ENCODE measurements around the gene JMJD7. TPM values are rescaled to one million over a fixed set of nuclear protein-coding genes. Genes with fewer than 3 reads are reported as not detected.
"Not testable (repeated sequence)": the region's sequence is repeated elsewhere in the genome, so short reads cannot be mapped to it uniquely, and the experiment has no call there.

The JMJD7 gene
- total RNA-seq, 1 experiment from 2014 or later: 10.7 TPM

- Histone ChIP-seq H3K36me3 (replicated peaks; ENCODE audit: control insufficient read depth, insufficient read depth, low read length) (peaks cover 1% of the 10 kb centered on the region), H3K27me3 (ENCODE audit: control insufficient read depth, insufficient read depth, low read length) (peaks cover 2% of the 10 kb centered on the region; the same call in 1 of the 2 replicates), H3K4me3 (ENCODE audit: insufficient read depth, low read depth, low read length) (no peak overlapping the region)
- DNase-seq: no peak
These were observed 4.4 kb upstream of the JMJD7 start for GRCh38 chr15:41823502-41823901.

- H3K27me3 ChIP-seq (ENCODE audit: control insufficient read depth, insufficient read depth, low read length): peaks cover 2% of the 10 kb centered on the region; the same call in 1 of the 2 replicates
- no peaks in the 10 kb centered on the region; the same call in none of the 2 replicates for H3K36me3 ChIP-seq (replicated peaks; ENCODE audit: control insufficient read depth, insufficient read depth, low read length)
These were observed 3.7 kb upstream of the JMJD7 start for GRCh38 chr15:41824062-41824745.

GRCh38 chr15:41825145-41825544, 2.7 kb upstream of the JMJD7 start:
- DNase-seq: no peak
- H3K4me3 ChIP-seq (ENCODE audit: insufficient read depth, low read depth, low read length): no peak overlapping the region
- peaks cover 2% of the 10 kb centered on the region; the same call in 1 of the 2 replicates for H3K27me3 ChIP-seq (ENCODE audit: control insufficient read depth, insufficient read depth, low read length)
- H3K36me3 ChIP-seq (replicated peaks; ENCODE audit: control insufficient read depth, insufficient read depth, low read length): no peaks in the 10 kb centered on the region; the same call in none of the 2 replicates

More at GRCh38 chr15:41824062-41824745, 3.7 kb upstream of the JMJD7 start:
- DNase-seq: no peak
- H3K4me3 ChIP-seq (ENCODE audit: insufficient read depth, low read depth, low read length): no peak overlapping the region

- Histone ChIP-seq H3K4me3 (ENCODE audit: insufficient read depth, low read depth, low read length) (no peak overlapping the region), H3K36me3 (replicated peaks; ENCODE audit: control insufficient read depth, insufficient read depth, low read length) (no peaks in the 10 kb centered on the region; the same call in none of the 2 replicates), H3K27me3 (ENCODE audit: control insufficient read depth, insufficient read depth, low read length) (peaks cover 2% of the 10 kb centered on the region; the same call in 1 of the 2 replicates)
- no peak for DNase-seq
These were observed 2.0 kb upstream of the JMJD7 start for GRCh38 chr15:41825572-41826535.

GRCh38 chr15:41827290-41827879, 507 bp upstream of the JMJD7 start:
- H3K27me3 ChIP-seq (ENCODE audit: control insufficient read depth, insufficient read depth, low read length): peaks cover 2% of the 10 kb centered on the region; the same call in 1 of the 2 replicates
- DNase-seq: peak; percentile 91
- peak overlapping the region; percentile 56 for H3K4me3 ChIP-seq (ENCODE audit: insufficient read depth, low read depth, low read length)
- peaks cover under 1% of the 10 kb centered on the region for H3K36me3 ChIP-seq (replicated peaks; ENCODE audit: control insufficient read depth, insufficient read depth, low read length)

- no peak for DNase-seq
- no peak overlapping the region; the same call in 1 of the 2 replicates for H3K4me3 ChIP-seq (ENCODE audit: insufficient read depth, low read depth, low read length)
- peaks cover 2% of the 10 kb centered on the region; the same call in 1 of the 2 replicates for H3K27me3 ChIP-seq (ENCODE audit: control insufficient read depth, insufficient read depth, low read length)
- peaks cover 1% of the 10 kb centered on the region for H3K36me3 ChIP-seq (replicated peaks; ENCODE audit: control insufficient read depth, insufficient read depth, low read length)
These were observed 882 bp downstream of the JMJD7 start for GRCh38 chr15:41828807-41829141.

- Histone ChIP-seq H3K27me3 (ENCODE audit: control insufficient read depth, insufficient read depth, low read length) (peaks cover 2% of the 10 kb centered on the region; the same call in 1 of the 2 replicates), H3K4me3 (ENCODE audit: insufficient read depth, low read depth, low read length) (no peak overlapping the region), H3K36me3 (replicated peaks; ENCODE audit: control insufficient read depth, insufficient read depth, low read length) (peaks cover 1% of the 10 kb centered on the region)
- no peak for DNase-seq
These were observed 2.2 kb downstream of the JMJD7 start for GRCh38 chr15:41829959-41830646.

GRCh38 chr15:41831291-41831690, 3.4 kb downstream of the JMJD7 start:
- not testable (repeated sequence) for H3K4me3 ChIP-seq (ENCODE audit: insufficient read depth, low read depth, low read length); H3K36me3 ChIP-seq (replicated peaks; ENCODE audit: control insufficient read depth, insufficient read depth, low read length); DNase-seq; H3K27me3 ChIP-seq (ENCODE audit: control insufficient read depth, insufficient read depth, low read length)

GRCh38 chr15:41832208-41832607, 4.3 kb downstream of the JMJD7 start:
- Histone ChIP-seq H3K4me3 (ENCODE audit: insufficient read depth, low read depth, low read length) (no peak overlapping the region), H3K36me3 (replicated peaks; ENCODE audit: control insufficient read depth, insufficient read depth, low read length) (peaks cover 1% of the 10 kb centered on the region), H3K27me3 (ENCODE audit: control insufficient read depth, insufficient read depth, low read length) (peaks cover 2% of the 10 kb centered on the region; the same call in 1 of the 2 replicates)
- no peak for DNase-seq

GRCh38 chr15:41832875-41833274, 5.0 kb downstream of the JMJD7 start:
- Histone ChIP-seq H3K27me3 (ENCODE audit: control insufficient read depth, insufficient read depth, low read length) (peaks cover 2% of the 10 kb centered on the region; the same call in 1 of the 2 replicates), H3K4me3 (ENCODE audit: insufficient read depth, low read depth, low read length) (no peak overlapping the region), H3K36me3 (replicated peaks; ENCODE audit: control insufficient read depth, insufficient read depth, low read length) (peaks cover 1% of the 10 kb centered on the region)
- no peak for DNase-seq

GRCh38 chr15:41834096-41834495, 6.2 kb downstream of the JMJD7 start:
- H3K27me3 ChIP-seq (ENCODE audit: control insufficient read depth, insufficient read depth, low read length): no peaks in the 10 kb centered on the region
- H3K36me3 ChIP-seq (replicated peaks; ENCODE audit: control insufficient read depth, insufficient read depth, low read length): peaks cover 1% of the 10 kb centered on the region
- DNase-seq: no peak
- H3K4me3 ChIP-seq (ENCODE audit: insufficient read depth, low read depth, low read length): no peak overlapping the region

GRCh38 chr15:41836073-41836472, 8.2 kb downstream of the JMJD7 start:
- Histone ChIP-seq H3K4me3 (ENCODE audit: insufficient read depth, low read depth, low read length) (no peak overlapping the region), H3K27me3 (ENCODE audit: control insufficient read depth, insufficient read depth, low read length) (no peaks in the 10 kb centered on the region), H3K36me3 (replicated peaks; ENCODE audit: control insufficient read depth, insufficient read depth, low read length) (peaks cover 1% of the 10 kb centered on the region)
- DNase-seq: no peak

GRCh38 chr15:41836713-41837454, 9.0 kb downstream of the JMJD7 start:
- Histone ChIP-seq H3K4me3 (ENCODE audit: insufficient read depth, low read depth, low read length) (no peak overlapping the region), H3K36me3 (replicated peaks; ENCODE audit: control insufficient read depth, insufficient read depth, low read length) (peaks cover 1% of the 10 kb centered on the region), H3K27me3 (ENCODE audit: control insufficient read depth, insufficient read depth, low read length) (no peaks in the 10 kb centered on the region)
- no peak for DNase-seq

Measured in H7 (cell line).